Activated T-cell treated with anti-CD3 and anti-CD28 coated beads, Interleukin-2, amount 50 U/mL, for 24 hours (primary cell): ENCODE measurements around the gene RBBP6.

Experiments
- DNase-seq: peaks from one replicate; pipeline ENCODE4 v3.0.0-alpha.2; 2020
- H3K27ac Mint-ChIP-seq: 2 replicates; pipeline ENCODE4 v1.8.0; 2020; ENCODE audit warnings: mild to moderate bottlenecking, mixed read lengths
- H3K27me3 Mint-ChIP-seq: 2 replicates; pipeline ENCODE4 v1.8.0; 2020; ENCODE audit warnings: mixed read lengths
- H3K36me3 Mint-ChIP-seq: 2 replicates; pipeline ENCODE4 v1.8.0; 2020; ENCODE audit warnings: low read depth, mixed read lengths
- H3K4me1 Mint-ChIP-seq: 2 replicates; pipeline ENCODE4 v1.8.0; 2020; ENCODE audit warnings: low read depth, mixed read lengths
- H3K4me3 Mint-ChIP-seq: 2 replicates; pipeline ENCODE4 v1.8.0; 2020; ENCODE audit warnings: mild to moderate bottlenecking, moderate library complexity, mixed read lengths
- H3K9me3 Mint-ChIP-seq: 2 replicates; pipeline ENCODE4 v1.8.0; 2020; ENCODE audit warnings: mixed read lengths

RBBP6 gene

DNA sequence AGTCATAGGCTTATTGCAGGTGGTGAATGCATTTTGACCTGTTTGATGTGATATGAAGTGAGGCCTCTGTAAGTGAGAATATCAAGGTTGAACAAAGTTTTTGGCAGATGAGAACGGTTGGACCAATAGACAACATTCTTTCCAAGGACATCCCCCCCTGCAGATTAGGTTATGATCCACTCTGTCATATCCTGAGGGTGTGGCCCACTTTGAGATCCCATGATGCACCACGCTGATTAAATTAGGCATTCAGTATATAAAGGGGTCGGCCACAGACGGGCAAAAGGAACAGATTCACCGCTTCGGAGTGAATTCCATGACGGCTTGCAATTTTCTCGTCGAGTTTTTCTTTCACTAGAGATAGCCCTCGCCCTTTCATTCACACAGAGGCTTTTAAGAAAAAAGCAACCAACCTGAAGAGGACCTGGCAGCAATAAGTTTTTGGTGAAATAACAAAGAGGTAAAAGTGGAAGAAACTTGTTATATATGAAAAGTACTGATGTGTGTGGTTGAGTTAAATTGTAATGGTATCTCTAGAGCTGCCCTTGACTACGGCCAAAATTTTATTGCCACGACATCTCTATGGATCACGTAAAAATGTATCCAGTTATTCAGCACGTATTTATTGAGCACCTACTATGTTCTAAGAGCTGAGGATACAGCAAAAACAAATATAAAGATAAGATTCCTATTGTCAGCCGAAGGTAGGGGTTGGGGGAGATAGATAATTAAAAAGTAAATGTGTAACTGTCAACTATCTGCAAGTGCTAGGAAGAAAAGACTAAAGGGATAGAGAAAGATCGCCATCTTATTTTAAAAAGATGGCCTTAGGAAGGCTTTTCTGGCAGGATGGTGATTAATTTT lies 1.7 kb upstream of the RBBP6 start:
- Mint-ChIP-seq H3K27ac (no peak overlapping the region), H3K4me1 (peaks cover 22% of the 10 kb centered on the region), H3K36me3 (peaks cover 30% of the 10 kb centered on the region), H3K9me3 (no peaks in the 10 kb centered on the region), H3K4me3 (peak overlapping the region; percentile 30), H3K27me3 (no peaks in the 10 kb centered on the region)
- DNase-seq: no peak

DNA sequence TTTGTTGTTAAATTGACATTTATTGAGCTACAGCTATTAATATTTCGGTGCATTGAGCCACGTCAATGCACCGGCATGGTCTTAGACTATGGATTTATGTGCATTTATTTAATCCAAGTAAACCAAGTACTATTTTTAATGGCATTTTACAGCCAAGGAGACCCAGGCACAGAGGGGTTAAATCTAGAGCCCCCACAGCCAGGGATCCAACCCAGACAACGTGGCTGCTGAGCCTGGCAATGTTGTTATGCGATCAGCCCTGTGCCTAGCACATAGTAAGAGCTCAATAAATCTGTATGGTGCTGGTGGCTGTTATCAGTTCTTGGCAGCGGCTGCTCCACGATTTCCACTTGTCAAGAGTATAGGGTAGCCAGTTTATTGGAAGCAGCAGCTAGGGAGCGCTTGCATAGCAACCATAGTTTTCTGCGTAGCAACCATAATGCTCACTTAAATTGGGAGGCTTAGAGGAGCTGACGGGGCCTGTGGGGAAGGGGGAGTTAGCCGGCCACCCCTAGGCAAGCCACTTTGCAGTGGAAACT lies 541 bp upstream of the RBBP6 start:
- Mint-ChIP-seq H3K4me1 (peaks cover 31% of the 10 kb centered on the region), H3K36me3 (peaks cover 41% of the 10 kb centered on the region), H3K27me3 (no peaks in the 10 kb centered on the region), H3K27ac (peak overlapping the region; percentile 100), H3K4me3 (peak overlapping the region; percentile 100), H3K9me3 (no peaks in the 10 kb centered on the region)
- DNase-seq: no peak

- peak overlapping the region; percentile 100 for H3K4me3 Mint-ChIP-seq
- peaks cover 53% of the 10 kb centered on the region for H3K36me3 Mint-ChIP-seq
- H3K27me3 Mint-ChIP-seq: no peaks in the 10 kb centered on the region
Measured at GRCh38 chr16:24539850-24540601, 660 bp downstream of the RBBP6 start.

DNA sequence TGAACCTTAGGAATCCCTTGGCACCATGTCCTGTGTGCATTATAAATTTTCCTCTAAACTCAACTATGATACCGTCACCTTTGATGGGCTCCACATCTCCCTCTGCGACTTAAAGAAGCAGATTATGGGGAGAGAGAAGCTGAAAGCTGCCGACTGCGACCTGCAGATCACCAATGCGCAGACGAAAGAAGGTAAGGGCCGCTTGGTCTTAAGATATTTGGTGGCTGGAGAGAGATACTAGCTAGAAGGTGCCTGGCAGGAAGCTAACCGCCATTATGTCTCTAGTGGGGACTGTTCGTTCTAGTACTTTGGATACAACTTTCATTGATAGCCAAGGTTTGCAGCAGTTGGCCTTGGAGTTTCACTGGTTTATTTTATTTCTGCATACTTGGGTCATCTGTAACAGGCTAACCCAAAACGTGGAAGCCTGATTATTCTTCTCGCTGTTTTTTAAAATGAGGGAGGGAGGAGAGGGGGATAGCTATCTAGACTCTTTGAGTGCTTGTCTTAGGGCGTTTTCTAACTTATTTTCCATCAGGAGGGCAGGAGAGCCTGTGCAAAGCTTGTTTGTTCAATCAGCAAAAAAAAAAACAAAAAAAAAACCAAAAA lies 1.3 kb downstream of the RBBP6 start:
- Mint-ChIP-seq H3K27ac (peak overlapping the region; percentile 91), H3K36me3 (peaks cover 60% of the 10 kb centered on the region), H3K4me3 (peak overlapping the region; percentile 100), H3K27me3 (no peaks in the 10 kb centered on the region), H3K4me1 (peaks cover 50% of the 10 kb centered on the region), H3K9me3 (no peaks in the 10 kb centered on the region)
- DNase-seq: peak; percentile 46

More at GRCh38 chr16:24539850-24540601, 660 bp downstream of the RBBP6 start:
- Mint-ChIP-seq H3K9me3 (no peaks in the 10 kb centered on the region), H3K27ac (peak overlapping the region; percentile 100), H3K4me1 (peaks cover 43% of the 10 kb centered on the region)
- no peak for DNase-seq

GRCh38 chr16:24541233-24541933 lies 2.0 kb downstream of the RBBP6 start:
- no peaks in the 10 kb centered on the region for H3K9me3 Mint-ChIP-seq
- peak overlapping the region; percentile 100 for H3K4me3 Mint-ChIP-seq
- H3K4me1 Mint-ChIP-seq: peaks cover 56% of the 10 kb centered on the region
- H3K27ac Mint-ChIP-seq: peak overlapping the region; percentile 91
- H3K27me3 Mint-ChIP-seq: no peaks in the 10 kb centered on the region
- peaks cover 66% of the 10 kb centered on the region for H3K36me3 Mint-ChIP-seq
- no peak for DNase-seq

DNA sequence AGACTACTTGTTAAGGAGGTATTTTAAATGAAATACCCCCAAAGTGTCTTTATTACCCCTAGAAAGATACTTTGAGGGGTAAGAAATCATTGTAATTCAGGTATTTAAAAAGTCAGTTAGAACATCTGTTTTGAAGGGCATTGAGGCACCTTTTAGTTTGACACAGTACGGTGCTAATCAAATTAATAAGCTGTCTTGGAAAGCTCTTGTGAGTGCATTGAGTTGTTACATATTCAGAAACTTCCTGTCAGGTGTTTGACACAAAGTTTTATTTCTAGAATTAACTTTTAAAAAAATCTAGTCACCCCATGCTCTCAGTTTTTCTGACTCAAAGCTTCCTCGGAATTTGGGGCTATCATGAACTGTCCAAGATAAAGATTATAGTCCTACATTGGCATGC lies 4.6 kb downstream of the RBBP6 start:
- Mint-ChIP-seq H3K9me3 (no peaks in the 10 kb centered on the region), H3K4me1 (peaks cover 57% of the 10 kb centered on the region)

GRCh38 chr16:24544640-24545039 lies 5.3 kb downstream of the RBBP6 start:
- peaks cover 64% of the 10 kb centered on the region for H3K4me1 Mint-ChIP-seq
- H3K27me3 Mint-ChIP-seq: no peaks in the 10 kb centered on the region
- H3K27ac Mint-ChIP-seq: peak overlapping the region; percentile 63
- peaks cover 95% of the 10 kb centered on the region for H3K36me3 Mint-ChIP-seq
- DNase-seq: no peak
- no peaks in the 10 kb centered on the region for H3K9me3 Mint-ChIP-seq
- H3K4me3 Mint-ChIP-seq: no peak overlapping the region

More for the DNA sequence above, 4.6 kb downstream of the RBBP6 start:
- Mint-ChIP-seq H3K27me3 (no peaks in the 10 kb centered on the region), H3K36me3 (peaks cover 90% of the 10 kb centered on the region), H3K4me3 (peak overlapping the region; percentile 100), H3K27ac (peak overlapping the region; percentile 71)
- no peak for DNase-seq

- H3K27ac Mint-ChIP-seq: peak overlapping the region; percentile 18
- H3K4me1 Mint-ChIP-seq: peaks cover 52% of the 10 kb centered on the region
- H3K36me3 Mint-ChIP-seq: peaks cover 93% of the 10 kb centered on the region
- H3K4me3 Mint-ChIP-seq: no peak overlapping the region
- no peaks in the 10 kb centered on the region for H3K27me3 Mint-ChIP-seq
- DNase-seq: no peak
- no peaks in the 10 kb centered on the region for H3K9me3 Mint-ChIP-seq
Measured at GRCh38 chr16:24550295-24550694, 10.9 kb downstream of the RBBP6 start.

DNA sequence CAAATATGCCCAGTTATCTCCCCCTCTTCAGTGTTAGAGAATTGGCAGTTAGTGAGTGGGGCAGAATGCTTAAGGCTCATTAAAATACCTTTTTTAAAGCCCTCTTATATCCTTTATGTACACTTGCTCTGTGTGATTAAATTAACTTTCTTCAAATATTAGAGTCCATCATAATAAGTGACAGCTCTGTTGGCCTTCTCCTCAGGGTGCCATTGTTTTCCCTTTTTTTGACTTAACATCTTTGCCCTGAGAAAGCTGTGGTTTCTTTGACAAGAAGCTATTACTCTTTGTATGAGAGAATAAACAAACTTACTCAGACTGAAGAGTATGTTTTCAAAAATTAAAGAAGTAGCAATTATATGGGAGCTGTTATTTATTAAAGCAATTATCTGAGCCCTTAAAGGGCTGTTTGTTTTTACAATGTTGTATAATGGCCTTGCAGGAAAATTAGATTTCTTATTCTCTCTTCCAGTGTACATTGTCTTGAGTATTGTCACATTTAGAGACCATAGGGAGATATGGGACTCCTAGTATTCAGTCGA lies 13.4 kb downstream of the RBBP6 start:
- peak overlapping the region; percentile 37 for H3K27ac Mint-ChIP-seq
- no peaks in the 10 kb centered on the region for H3K9me3 Mint-ChIP-seq
- DNase-seq: no peak
- no peak overlapping the region for H3K4me3 Mint-ChIP-seq
- H3K27me3 Mint-ChIP-seq: no peaks in the 10 kb centered on the region
- peaks cover 42% of the 10 kb centered on the region for H3K4me1 Mint-ChIP-seq
- peaks cover 94% of the 10 kb centered on the region for H3K36me3 Mint-ChIP-seq

- H3K9me3 Mint-ChIP-seq: no peaks in the 10 kb centered on the region
- no peak overlapping the region for H3K27ac Mint-ChIP-seq
- H3K36me3 Mint-ChIP-seq: peaks cover 95% of the 10 kb centered on the region
- no peaks in the 10 kb centered on the region for H3K27me3 Mint-ChIP-seq
- DNase-seq: no peak
- no peak overlapping the region for H3K4me3 Mint-ChIP-seq
- H3K4me1 Mint-ChIP-seq: peaks cover 35% of the 10 kb centered on the region
Measured at GRCh38 chr16:24553983-24554382, 14.6 kb downstream of the RBBP6 start.

- no peak for DNase-seq
- Mint-ChIP-seq H3K4me3 (no peak overlapping the region), H3K9me3 (no peaks in the 10 kb centered on the region), H3K36me3 (peaks cover 95% of the 10 kb centered on the region), H3K27ac (no peak overlapping the region), H3K4me1 (peaks cover 23% of the 10 kb centered on the region), H3K27me3 (no peaks in the 10 kb centered on the region)
Measured at GRCh38 chr16:24555346-24555872, 16.0 kb downstream of the RBBP6 start.

- Mint-ChIP-seq H3K9me3 (no peaks in the 10 kb centered on the region), H3K4me3 (no peak overlapping the region), H3K27ac (peak overlapping the region; percentile 73), H3K27me3 (no peaks in the 10 kb centered on the region), H3K4me1 (peaks cover 12% of the 10 kb centered on the region), H3K36me3 (peaks cover 98% of the 10 kb centered on the region)
- no peak for DNase-seq
Measured at GRCh38 chr16:24562811-24563210, 23.4 kb downstream of the RBBP6 start.

DNA sequence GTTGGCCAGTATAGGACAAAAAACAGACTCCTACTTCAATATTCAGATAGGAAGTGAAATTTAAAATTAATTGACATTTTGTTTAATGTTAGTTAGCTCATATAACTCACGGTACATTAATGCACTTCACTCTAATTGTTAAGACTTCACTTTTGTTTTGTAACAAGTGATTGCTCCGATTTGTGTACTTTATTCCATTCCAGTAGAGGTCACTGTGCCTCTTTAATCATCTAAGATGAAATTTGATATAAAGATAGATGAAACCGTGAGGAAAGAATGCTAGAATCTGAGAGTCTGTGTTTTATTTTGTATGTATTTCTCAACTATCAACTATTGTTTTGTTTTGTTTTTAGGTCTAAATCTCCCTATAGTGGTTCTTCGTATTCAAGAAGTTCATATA lies 29.0 kb downstream of the RBBP6 start:
- H3K9me3 Mint-ChIP-seq: peaks cover 38% of the 10 kb centered on the region
- no peak overlapping the region for H3K27ac Mint-ChIP-seq
- no peaks in the 10 kb centered on the region for H3K27me3 Mint-ChIP-seq
- DNase-seq: no peak
- H3K36me3 Mint-ChIP-seq: peaks cover 97% of the 10 kb centered on the region
- H3K4me1 Mint-ChIP-seq: no peaks in the 10 kb centered on the region
- no peak overlapping the region for H3K4me3 Mint-ChIP-seq
